Measurements from ENCODE around the gene IGF1R. TPM values are rescaled to one million over a fixed set of nuclear protein-coding genes. Genes with fewer than 3 reads are reported as not detected.

The IGF1R gene
- total and polyA plus RNA-seq, 4 donors = 5.9 to 154 (median 27.6) TPM

GRCh38 chr15:98671060-98672008 is 23.0 kb downstream of the IGF1R start:
- Histone ChIP-seq H3K27ac (ENCODE audit: low read depth in 1 of 2, low read length in 1 of 2) (peak overlapping the region; percentile 71 to 73), H3K9ac (ENCODE audit: insufficient read depth in 1 of 2, low read length in 2 of 2) (peak overlapping the region in 1 of 2 donors; percentile 87), H3K36me3 (ENCODE audit: control insufficient read depth in 4 of 4, insufficient read depth in 4 of 4, low read length in 4 of 4) (no peaks in the 10 kb centered on the region), H3K27me3 (ENCODE audit: control insufficient read depth in 3 of 3, insufficient read depth in 3 of 3, low read length in 2 of 3) (no peaks in the 10 kb centered on the region), H3K4me1 (ENCODE audit: control insufficient read depth in 5 of 5, insufficient read depth in 5 of 5, low read length in 5 of 5) (peaks cover 9 to 48% (median 25%) of the 10 kb centered on the region in 5 donors), H3K9me3 (ENCODE audit: control insufficient read depth in 4 of 4, insufficient read depth in 3 of 4, low read length in 3 of 4) (no peaks in the 10 kb centered on the region), H3K4me3 (no peak overlapping the region)
- 47 to 59% methylated on average over 6 of the region's 6 CpGs for WGBS, 2 donors
- TF ChIP-seq, protein P1, sequence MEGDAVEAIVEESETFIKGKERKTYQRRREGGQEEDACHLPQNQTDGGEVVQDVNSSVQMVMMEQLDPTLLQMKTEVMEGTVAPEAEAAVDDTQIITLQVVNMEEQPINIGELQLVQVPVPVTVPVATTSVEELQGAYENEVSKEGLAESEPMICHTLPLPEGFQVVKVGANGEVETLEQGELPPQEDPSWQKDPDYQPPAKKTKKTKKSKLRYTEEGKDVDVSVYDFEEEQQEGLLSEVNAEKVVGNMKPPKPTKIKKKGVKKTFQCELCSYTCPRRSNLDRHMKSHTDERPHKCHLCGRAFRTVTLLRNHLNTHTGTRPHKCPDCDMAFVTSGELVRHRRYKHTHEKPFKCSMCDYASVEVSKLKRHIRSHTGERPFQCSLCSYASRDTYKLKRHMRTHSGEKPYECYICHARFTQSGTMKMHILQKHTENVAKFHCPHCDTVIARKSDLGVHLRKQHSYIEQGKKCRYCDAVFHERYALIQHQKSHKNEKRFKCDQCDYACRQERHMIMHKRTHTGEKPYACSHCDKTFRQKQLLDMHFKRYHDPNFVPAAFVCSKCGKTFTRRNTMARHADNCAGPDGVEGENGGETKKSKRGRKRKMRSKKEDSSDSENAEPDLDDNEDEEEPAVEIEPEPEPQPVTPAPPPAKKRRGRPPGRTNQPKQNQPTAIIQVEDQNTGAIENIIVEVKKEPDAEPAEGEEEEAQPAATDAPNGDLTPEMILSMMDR (IDR thresholded peaks at IDR 0.05; ENCODE audit: control extremely low read depth, extremely low read depth) = no peak
- ATAC-seq (ENCODE audit: insufficient read depth, low FRiP score) = peak; percentile 19
- DNase-seq = peak; percentile 49 to 83 (median 81)

GRCh38 chr15:98673133-98673532 is 24.8 kb downstream of the IGF1R start:
- no peak for ATAC-seq (ENCODE audit: insufficient read depth, low FRiP score)
- peaks cover 9 to 38% (median 25%) of the 10 kb centered on the region in 5 donors for H3K4me1 ChIP-seq (ENCODE audit: control insufficient read depth in 5 of 5, insufficient read depth in 5 of 5, low read length in 5 of 5)

GRCh38 chr15:98674336-98674735 is 26.0 kb downstream of the IGF1R start:
- no peak overlapping the region for H3K9ac ChIP-seq (ENCODE audit: insufficient read depth in 1 of 2, low read length in 2 of 2)
- H3K4me3 ChIP-seq = no peak overlapping the region
- ATAC-seq (ENCODE audit: insufficient read depth, low FRiP score) = peak; percentile 60
- H3K36me3 ChIP-seq (ENCODE audit: control insufficient read depth in 4 of 4, insufficient read depth in 4 of 4, low read length in 4 of 4) = peaks cover 0 to 3% (median 0%) of the 10 kb centered on the region in 4 donors
- 64 to 69% methylated on average over 9 of the region's 9 CpGs for WGBS, 2 donors
- H3K4me1 ChIP-seq (ENCODE audit: control insufficient read depth in 5 of 5, insufficient read depth in 5 of 5, low read length in 5 of 5) = peaks cover 9 to 33% (median 25%) of the 10 kb centered on the region in 5 donors
- TF ChIP-seq, protein P1 (IDR thresholded peaks at IDR 0.05; ENCODE audit: control extremely low read depth, extremely low read depth) = no peak
- no peaks in the 10 kb centered on the region for H3K9me3 ChIP-seq (ENCODE audit: control insufficient read depth in 4 of 4, insufficient read depth in 3 of 4, low read length in 3 of 4)
- no peaks in the 10 kb centered on the region for H3K27me3 ChIP-seq (ENCODE audit: control insufficient read depth in 3 of 3, insufficient read depth in 3 of 3, low read length in 2 of 3)
- H3K27ac ChIP-seq (ENCODE audit: low read depth in 1 of 2, low read length in 1 of 2) = peak overlapping the region in 1 of 2 donors; percentile 82
- DNase-seq = peak; percentile 24 to 55 (median 37)

More at GRCh38 chr15:98673133-98673532, 24.8 kb downstream of the IGF1R start:
- Histone ChIP-seq H3K4me3 (no peak overlapping the region), H3K36me3 (ENCODE audit: control insufficient read depth in 4 of 4, insufficient read depth in 4 of 4, low read length in 4 of 4) (peaks cover 0 to 3% (median 0%) of the 10 kb centered on the region in 4 donors), H3K27me3 (ENCODE audit: control insufficient read depth in 3 of 3, insufficient read depth in 3 of 3, low read length in 2 of 3) (no peaks in the 10 kb centered on the region), H3K9ac (ENCODE audit: insufficient read depth in 1 of 2, low read length in 2 of 2) (no peak overlapping the region), H3K9me3 (ENCODE audit: control insufficient read depth in 4 of 4, insufficient read depth in 3 of 4, low read length in 3 of 4) (no peaks in the 10 kb centered on the region), H3K27ac (ENCODE audit: low read depth in 1 of 2, low read length in 1 of 2) (peak overlapping the region in 1 of 2 donors; percentile 22)
- 90 to 93% methylated on average over 4 of the region's 4 CpGs for WGBS, 2 donors
- no peak for DNase-seq
- TF ChIP-seq, protein P1 (IDR thresholded peaks at IDR 0.05; ENCODE audit: control extremely low read depth, extremely low read depth) = no peak

Measured in lung (tissue), 12 donors.